OCI-M2 (cell line): Measurements from ENCODE around the gene PCK1.

ENCODE experiments used
- DNase-seq: peaks from one replicate; lab custom pipeline; 2025; ENCODE audit not compliant: unreplicated experiment; lab: John Stamatoyannopoulos, UW

The PCK1 gene

DNA sequence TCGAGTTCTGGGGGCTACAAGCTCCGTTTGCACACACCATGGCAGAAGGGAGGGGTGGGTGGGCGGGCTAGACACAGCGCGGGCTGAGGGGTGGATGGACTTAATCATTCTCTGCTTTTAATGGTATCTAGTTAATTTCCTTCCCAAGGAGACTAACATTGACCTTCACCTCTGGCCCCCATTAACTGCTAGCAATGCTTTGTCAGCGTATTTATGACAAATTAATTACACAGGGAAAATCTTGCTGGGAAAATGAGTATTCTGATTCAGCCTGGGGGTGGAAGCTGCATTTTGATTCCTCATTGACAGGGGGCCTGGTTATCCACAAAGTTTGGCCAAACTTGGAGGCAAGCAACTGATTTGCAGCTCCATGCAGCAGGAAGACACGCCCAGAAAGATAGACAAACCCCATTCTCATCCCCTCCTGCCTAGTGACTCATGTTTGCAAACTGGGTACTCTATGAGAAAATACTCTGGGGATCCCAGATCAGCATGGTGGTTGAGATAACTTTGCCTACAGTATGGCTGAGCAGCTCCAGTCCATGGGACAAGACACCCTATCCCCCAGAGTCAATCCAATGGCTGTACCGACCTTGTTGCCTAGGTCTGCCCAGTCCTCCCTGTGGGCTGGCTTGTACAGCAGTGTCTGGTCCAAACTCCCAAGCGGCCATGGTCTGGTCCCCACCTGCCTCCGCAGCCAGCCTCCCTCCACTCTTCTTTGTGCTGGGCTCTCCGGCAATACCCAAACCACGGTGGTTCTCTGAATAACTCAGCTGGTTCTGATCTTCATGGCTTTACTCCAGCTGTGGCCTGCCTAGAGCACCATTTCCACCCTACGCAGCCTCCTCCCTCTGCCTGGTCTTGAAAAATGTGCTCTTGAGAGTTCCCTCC is 39.7 kb downstream of the PCK1 start:
- DNase-seq = no peak

DNA sequence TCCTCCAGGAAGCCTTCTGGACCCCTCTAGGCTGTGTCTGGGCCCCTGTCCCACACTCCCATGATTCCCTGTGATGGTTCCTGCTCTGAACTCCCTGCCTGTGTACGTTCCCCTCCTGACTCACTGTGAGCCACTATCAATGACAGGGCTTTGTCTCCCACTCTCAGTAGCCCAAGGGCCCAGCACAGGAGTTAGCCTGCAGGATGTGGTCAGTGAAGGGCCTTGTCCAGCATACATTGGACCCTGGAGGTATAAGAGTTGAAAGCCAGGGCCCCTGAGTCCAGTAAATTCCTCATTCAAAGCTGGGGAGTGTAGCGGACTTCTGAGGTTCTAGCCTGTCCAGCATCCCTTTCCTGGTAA is 40.3 kb downstream of the PCK1 start:
- DNase-seq = no peak

DNA sequence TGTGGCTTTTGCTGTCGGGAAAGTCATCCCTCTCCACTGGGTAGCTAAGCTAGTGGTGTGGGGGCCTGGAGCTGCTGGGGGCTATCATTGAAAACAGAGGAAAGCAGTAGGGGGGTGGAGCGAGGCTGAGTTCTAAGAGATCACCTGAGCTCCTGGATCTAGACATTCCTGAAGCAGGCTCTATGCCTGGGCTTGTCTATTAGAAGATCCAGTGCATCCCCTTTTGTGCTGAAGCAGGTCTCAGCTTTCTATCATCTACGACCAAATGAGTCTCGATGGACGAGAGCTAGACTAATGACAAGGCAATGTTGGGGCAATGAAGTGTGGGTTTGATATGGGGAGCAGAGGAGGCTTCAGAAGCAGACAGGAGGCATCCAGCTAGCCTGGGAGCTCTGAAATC is 40.8 kb downstream of the PCK1 start:
- DNase-seq = no peak

DNA sequence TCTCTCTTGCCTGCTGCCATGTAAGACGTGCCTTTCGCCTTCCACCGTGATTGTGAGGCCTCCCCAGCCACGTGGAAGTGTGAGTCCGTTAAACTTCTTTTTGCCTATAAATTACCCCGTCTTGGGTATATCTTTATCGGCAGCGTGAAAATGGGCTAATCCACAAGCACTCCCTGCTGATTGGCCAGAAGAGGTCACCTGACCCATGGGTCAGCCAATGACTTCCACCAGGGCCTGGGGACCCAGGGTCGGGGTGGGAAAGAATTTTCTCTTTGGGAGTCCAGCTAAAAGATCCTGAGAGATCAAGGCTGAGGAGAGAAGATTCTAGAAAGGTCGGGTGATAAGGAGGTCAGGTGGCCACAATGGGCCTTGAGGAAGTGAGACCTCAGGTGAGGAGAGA is 42.2 kb downstream of the PCK1 start:
- DNase-seq = no peak

DNA sequence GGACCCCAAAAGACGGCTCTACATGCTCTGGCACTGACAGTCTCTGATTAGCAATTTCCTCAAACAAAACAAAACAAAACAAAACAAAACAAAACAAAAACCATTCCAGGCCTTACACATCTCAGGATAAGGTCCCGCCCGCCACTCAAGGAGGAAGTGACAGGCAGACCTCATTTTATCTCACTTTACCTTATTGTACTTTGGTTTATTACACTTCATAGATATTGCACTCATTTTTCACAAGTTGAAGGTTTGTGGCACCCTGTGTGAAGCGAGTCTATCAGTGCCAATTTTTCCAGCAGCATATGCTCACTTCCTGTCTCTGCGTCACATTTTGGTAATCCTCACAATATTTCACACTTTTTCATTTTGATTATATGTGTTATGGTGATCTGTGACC is 44.1 kb downstream of the PCK1 start:
- no peak for DNase-seq

DNA sequence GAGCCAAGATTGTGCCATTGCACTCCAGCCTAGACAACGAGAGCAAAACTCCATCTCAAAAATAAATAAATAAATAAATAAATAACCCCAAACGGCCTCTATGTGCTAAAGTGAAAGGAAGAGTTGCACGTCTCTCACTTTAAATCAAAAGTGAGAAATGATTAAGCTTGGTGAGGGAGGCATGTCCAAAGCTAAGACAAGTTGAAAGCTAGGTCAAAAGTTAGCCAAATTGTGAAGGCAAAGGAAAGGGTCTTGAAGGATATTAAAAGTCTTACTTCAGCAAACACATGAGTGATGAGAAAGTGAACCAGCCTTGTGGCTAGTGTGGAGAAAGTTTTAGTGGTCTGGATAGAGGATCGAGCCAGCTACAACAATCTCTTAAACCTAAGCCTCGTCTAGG is 45.0 kb downstream of the PCK1 start:
- DNase-seq = no peak

GRCh38 chr20:57608516-57608915 is 47.6 kb downstream of the PCK1 start:
- DNase-seq = no peak

DNA sequence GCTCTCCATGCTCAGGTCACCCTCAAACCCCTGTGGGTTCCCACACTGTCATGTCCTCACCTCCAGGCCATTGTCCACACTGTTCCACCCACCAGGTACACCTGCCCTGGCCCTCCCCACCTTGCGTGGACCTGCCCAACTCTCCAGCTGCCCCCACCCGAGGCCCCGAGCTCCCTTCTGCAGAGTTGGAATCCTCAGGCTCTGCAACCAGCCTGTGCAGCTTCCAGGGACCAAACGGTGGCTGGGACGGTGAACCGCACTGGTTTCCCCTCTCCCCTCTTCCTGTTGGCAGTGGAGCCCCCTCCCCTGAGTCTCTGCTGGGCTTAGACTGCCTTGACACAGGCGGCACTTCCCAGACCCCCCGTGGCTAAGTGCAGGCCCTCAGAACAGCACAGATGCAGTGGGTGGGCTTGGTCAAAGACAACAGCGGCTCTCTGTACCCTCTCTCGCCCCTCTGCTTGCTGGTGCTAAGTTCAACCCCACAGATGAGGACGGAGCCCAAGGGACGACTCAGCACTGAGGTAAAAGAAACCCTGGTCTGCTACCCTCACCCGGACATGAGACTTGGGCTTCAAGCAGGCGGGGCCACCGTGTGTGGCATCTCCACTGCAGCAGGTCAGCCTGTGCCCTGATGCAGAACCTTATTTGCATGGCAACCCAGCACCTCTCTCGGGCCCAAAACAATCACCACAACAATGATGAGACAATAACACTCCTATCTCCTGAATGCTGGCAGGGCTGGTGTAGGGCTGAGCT is 48.4 kb downstream of the PCK1 start:
- DNase-seq = no peak

GRCh38 chr20:57609842-57610167 is 48.9 kb downstream of the PCK1 start:
- no peak for DNase-seq

DNA sequence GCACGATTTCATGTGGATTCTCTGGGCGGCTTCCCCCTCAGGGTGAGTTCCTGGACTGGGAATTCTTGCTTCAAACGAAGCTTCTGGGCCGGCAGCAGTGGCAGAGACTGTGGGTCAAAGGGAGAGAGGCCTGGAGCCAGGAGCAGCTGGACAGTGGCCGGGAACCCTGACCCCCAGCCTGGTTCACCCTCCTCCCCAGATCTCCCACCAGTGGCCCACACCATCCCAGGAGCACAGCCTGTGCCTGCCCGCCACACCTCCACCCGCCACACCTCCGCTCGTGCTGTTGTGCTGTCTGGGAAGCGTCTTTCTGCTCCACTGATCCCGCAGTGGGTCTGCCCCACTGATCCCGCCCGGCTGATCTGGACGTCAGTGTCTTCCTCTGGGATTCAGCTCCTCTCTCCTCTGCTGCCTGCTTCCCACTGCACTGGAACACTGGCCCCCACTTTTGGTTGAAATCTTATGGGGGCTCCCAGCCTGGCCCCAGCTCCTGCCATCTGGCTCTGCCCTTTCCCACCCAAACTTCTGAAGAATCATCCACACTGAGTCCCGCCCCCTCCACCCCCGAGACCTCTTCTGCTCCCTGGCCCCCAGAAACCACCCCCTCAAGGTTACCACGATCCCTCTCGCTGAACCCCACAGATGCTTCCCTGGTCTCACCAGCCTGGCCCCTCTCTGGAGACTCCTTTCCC is 49.5 kb downstream of the PCK1 start:
- DNase-seq = no peak

GRCh38 chr20:57611586-57612311 is 50.8 kb downstream of the PCK1 start:
- DNase-seq = no peak

DNA sequence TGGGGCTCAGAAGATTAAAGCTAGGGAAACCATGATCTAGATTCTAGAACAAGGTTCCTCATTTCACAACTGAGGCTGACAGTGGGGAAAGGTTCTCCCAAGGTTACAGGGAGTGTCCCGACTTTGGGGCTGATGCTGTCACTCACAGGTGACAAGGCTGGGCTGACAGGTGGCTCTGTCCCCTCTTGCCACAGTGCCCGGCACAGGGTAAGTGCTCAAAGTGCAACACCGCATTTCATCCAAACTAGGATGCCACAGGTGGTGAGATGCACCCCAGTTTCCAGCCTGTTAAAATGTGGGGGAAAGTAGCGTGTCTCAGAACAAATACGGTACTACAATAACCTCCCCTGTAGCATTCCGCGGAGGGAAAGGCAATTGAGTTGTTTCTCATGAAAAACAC is 51.5 kb downstream of the PCK1 start:
- DNase-seq = no peak

DNA sequence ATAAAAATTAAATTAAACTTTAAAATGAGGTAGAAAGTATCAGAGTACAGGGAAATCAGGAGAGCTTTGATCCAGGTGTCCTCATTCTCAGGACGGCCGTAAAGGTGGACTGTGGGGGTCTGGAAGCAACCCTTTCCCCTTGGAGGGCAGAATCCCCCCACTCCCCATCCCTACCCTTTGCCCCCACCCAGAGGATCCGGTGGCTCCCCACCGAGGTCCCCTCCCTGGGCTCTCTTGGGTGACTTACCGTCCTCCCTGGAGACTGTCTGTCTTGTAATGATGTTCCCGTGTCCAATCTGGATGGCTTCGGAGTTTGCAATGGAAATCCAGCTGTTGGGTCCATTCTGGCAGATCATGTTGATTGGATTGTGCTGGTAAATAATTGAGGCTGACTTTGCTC is 52.0 kb downstream of the PCK1 start:
- DNase-seq = no peak

- no peak for DNase-seq
Measured at GRCh38 chr20:57613481-57613921, 52.6 kb downstream of the PCK1 start.

GRCh38 chr20:57614490-57615444 is 53.9 kb downstream of the PCK1 start:
- DNase-seq = no peak

DNA sequence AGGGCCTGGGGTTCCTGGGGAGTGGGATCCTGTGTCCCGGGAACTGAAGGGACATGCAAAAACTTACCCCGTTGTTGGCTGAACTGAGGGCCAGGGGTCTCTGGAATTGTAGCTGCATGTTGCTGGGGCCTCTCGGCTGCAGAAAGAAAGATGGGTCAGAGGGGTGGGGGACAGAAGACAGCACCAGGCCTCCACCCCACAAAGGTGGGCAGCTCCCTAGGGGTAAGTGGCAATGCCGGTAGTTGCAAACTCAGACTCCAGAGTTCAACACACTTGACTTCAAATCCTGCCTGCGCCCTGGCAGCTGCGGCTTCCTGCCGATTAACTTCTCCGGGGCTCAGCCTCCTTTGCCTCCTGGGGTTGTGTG is 54.5 kb downstream of the PCK1 start:
- DNase-seq = no peak

- no peak for DNase-seq
Measured at GRCh38 chr20:57616143-57616951, 55.4 kb downstream of the PCK1 start.

DNA sequence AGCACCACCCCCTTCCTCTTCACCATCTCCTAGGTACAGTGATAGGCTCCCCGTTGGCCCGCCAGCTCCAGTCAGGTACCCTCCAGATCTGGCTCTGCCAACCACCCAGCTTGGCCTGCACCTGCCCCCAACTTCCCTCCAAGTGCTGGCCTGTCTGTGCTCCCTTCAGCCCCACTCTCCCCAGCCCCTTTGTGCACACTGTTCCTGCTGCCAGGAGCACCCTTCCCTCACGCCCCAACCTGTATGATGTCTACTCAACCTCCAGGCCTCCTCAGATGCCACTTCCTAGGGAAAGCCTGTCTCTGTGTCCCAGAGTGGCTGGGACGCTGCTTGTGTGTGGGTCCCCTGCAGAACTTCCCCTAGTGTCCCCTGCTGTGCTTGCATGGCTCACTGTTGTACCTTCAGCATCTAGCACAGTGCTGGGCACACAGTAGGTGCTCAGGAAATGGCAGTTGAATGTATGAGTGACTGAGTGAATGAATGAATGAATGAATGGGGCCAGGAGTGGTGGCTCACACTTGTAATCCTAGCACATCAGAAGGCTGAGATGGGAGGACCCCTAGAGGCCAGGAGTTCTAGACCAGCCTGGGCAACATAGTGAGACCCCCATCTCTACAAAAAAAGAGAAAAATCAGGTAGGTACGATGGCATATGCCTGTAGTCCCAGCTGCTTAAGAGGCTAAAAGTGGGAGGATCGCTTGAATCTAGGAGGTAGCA is 56.3 kb downstream of the PCK1 start:
- DNase-seq = no peak
